ENCODE data around the gene IL1RAP.

DNA sequence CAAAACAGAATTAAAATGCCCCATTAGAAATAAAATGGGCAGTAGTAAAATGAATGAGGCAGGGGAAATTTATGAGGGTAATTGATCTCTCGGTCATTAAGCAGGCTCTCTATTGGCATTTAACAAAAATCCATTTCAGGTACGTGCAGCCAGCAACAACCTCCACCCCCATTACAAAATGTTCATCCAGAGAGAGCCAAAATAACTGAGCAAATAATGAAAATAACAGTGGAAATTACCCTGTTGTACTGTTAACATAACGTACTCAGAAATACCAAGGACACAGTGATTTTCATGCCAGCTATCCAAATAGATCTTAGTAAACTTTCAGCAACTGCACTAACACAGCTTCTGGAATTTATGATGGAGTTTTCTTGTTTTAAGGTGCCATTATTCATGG lies 127.7 kb downstream of the IL1RAP start:
- TF ChIP-seq, protein P1, sequence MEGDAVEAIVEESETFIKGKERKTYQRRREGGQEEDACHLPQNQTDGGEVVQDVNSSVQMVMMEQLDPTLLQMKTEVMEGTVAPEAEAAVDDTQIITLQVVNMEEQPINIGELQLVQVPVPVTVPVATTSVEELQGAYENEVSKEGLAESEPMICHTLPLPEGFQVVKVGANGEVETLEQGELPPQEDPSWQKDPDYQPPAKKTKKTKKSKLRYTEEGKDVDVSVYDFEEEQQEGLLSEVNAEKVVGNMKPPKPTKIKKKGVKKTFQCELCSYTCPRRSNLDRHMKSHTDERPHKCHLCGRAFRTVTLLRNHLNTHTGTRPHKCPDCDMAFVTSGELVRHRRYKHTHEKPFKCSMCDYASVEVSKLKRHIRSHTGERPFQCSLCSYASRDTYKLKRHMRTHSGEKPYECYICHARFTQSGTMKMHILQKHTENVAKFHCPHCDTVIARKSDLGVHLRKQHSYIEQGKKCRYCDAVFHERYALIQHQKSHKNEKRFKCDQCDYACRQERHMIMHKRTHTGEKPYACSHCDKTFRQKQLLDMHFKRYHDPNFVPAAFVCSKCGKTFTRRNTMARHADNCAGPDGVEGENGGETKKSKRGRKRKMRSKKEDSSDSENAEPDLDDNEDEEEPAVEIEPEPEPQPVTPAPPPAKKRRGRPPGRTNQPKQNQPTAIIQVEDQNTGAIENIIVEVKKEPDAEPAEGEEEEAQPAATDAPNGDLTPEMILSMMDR (IDR thresholded peaks at IDR 0.05): no peak
- TF ChIP-seq POLR2A (IDR thresholded peaks at IDR 0.05): no peak
